Measurements from ENCODE around the gene NINL. TPM values are rescaled to one million over a fixed set of nuclear protein-coding genes. Genes with fewer than 3 reads are reported as not detected.

Gene NINL
- polyA plus RNA-seq, 1 donor (not counting 4 experiments of a cell fraction or from before 2014, with no cell fraction given), result 0.79 TPM

- FAIRE-seq (no peak), DNase-seq (ENCODE audit: low read depth, low spot score) (no peak)
- no peaks in the 10 kb centered on the region for H3K9me3 ChIP-seq (ENCODE audit: control insufficient read depth, low read depth, low read length)
- H3K9me1 ChIP-seq (ENCODE audit: control insufficient read depth, extremely low read depth, insufficient read depth, low read length), result no peaks in the 10 kb centered on the region
- TF ChIP-seq, protein P1, sequence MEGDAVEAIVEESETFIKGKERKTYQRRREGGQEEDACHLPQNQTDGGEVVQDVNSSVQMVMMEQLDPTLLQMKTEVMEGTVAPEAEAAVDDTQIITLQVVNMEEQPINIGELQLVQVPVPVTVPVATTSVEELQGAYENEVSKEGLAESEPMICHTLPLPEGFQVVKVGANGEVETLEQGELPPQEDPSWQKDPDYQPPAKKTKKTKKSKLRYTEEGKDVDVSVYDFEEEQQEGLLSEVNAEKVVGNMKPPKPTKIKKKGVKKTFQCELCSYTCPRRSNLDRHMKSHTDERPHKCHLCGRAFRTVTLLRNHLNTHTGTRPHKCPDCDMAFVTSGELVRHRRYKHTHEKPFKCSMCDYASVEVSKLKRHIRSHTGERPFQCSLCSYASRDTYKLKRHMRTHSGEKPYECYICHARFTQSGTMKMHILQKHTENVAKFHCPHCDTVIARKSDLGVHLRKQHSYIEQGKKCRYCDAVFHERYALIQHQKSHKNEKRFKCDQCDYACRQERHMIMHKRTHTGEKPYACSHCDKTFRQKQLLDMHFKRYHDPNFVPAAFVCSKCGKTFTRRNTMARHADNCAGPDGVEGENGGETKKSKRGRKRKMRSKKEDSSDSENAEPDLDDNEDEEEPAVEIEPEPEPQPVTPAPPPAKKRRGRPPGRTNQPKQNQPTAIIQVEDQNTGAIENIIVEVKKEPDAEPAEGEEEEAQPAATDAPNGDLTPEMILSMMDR (optimal IDR thresholded peaks at IDR 0.05 in 1 of 3, IDR thresholded peaks at IDR 0.05 in 1 of 3, conservative IDR thresholded peaks at IDR 0.05 in 1 of 3; ENCODE audit: extremely low read depth in 1 of 3, insufficient read depth in 2 of 3, low read length in 3 of 3), result no peak
- TF ChIP-seq EZH2 (IDR thresholded peaks at IDR 0.05; ENCODE audit: low read length), result no peak
- H4K20me1 ChIP-seq (ENCODE audit: control insufficient read depth, extremely low read depth, insufficient read depth, low read length), result no peaks in the 10 kb centered on the region
- H3K79me2 ChIP-seq (ENCODE audit: control insufficient read depth, insufficient read depth, low read length), result no peaks in the 10 kb centered on the region
- H3K4me2 ChIP-seq (ENCODE audit: control insufficient read depth, extremely low read depth, insufficient read depth, low read depth, low read length), result no peak overlapping the region
- H3K4me3 ChIP-seq (ENCODE audit: control insufficient read depth in 2 of 3, extremely low read depth in 1 of 3, insufficient read depth in 2 of 3, low read depth in 1 of 3, low read length in 3 of 3), result no peak overlapping the region
- dilution Hi-C loops (cut with MboI; ENCODE audit: extremely low pct_ligation_motif_present, low sequenced_read_pairs), result no loop called here
- H3K36me3 ChIP-seq (ENCODE audit: control insufficient read depth in 2 of 2, extremely low read depth in 1 of 2, insufficient read depth in 2 of 2, low read length in 2 of 2), result no peaks in the 10 kb centered on the region
- H3K9ac ChIP-seq (ENCODE audit: control insufficient read depth, extremely low read depth, insufficient read depth, low read length), result no peak overlapping the region
- H3K27me3 ChIP-seq (ENCODE audit: control insufficient read depth, extremely low read depth, insufficient read depth, low read length), result no peaks in the 10 kb centered on the region
- no peak overlapping the region for H2AFZ ChIP-seq (ENCODE audit: control insufficient read depth, low read length)
- no peaks in the 10 kb centered on the region for H3K4me1 ChIP-seq (ENCODE audit: control insufficient read depth, extremely low read depth, insufficient read depth, low read length)
- H3K27ac ChIP-seq (ENCODE audit: control insufficient read depth, insufficient read depth, low read length), result no peak overlapping the region
Measured at GRCh38 chr20:25576783-25577530, 8.4 kb downstream of the NINL start.

DNA sequence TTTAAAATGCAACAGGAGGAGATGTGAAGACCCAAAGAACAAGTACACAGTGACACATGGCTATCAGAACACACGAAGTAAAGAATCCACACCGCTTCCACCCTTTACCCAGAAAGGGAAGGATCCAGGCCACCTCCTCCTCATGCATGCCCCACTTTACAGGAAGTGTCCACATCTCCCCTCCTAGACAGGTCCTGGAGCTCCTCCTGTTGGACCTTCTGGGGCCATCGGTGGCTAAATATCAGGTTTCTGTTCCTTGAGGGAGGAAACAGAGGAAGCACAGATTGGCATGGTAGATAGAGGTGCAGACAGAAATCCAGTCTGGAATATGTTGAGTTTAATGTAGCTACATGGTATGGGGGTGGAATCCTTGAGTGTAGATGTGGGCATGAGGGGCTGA lies 10.9 kb downstream of the NINL start:
- Histone ChIP-seq H3K4me2 (ENCODE audit: control insufficient read depth, extremely low read depth, insufficient read depth, low read depth, low read length) (no peak overlapping the region), H3K27ac (ENCODE audit: control insufficient read depth, insufficient read depth, low read length) (no peak overlapping the region), H3K27me3 (ENCODE audit: control insufficient read depth, extremely low read depth, insufficient read depth, low read length) (no peaks in the 10 kb centered on the region), H3K4me3 (ENCODE audit: control insufficient read depth in 2 of 3, extremely low read depth in 1 of 3, insufficient read depth in 2 of 3, low read depth in 1 of 3, low read length in 3 of 3) (no peak overlapping the region), H3K36me3 (ENCODE audit: control insufficient read depth in 2 of 2, extremely low read depth in 1 of 2, insufficient read depth in 2 of 2, low read length in 2 of 2) (no peaks in the 10 kb centered on the region), H3K9me1 (ENCODE audit: control insufficient read depth, extremely low read depth, insufficient read depth, low read length) (no peaks in the 10 kb centered on the region), H3K9me3 (ENCODE audit: control insufficient read depth, low read depth, low read length) (no peaks in the 10 kb centered on the region), H3K4me1 (ENCODE audit: control insufficient read depth, extremely low read depth, insufficient read depth, low read length) (no peaks in the 10 kb centered on the region), H4K20me1 (ENCODE audit: control insufficient read depth, extremely low read depth, insufficient read depth, low read length) (no peaks in the 10 kb centered on the region), H3K79me2 (ENCODE audit: control insufficient read depth, insufficient read depth, low read length) (no peaks in the 10 kb centered on the region), H2AFZ (ENCODE audit: control insufficient read depth, low read length) (no peak overlapping the region), H3K9ac (ENCODE audit: control insufficient read depth, extremely low read depth, insufficient read depth, low read length) (no peak overlapping the region)
- DNase-seq (ENCODE audit: low read depth, low spot score) (no peak), FAIRE-seq (no peak)
- dilution Hi-C loops (cut with MboI; ENCODE audit: extremely low pct_ligation_motif_present, low sequenced_read_pairs), result no loop called here
- no peak for TF ChIP-seq EZH2 (IDR thresholded peaks at IDR 0.05; ENCODE audit: low read length)
- TF ChIP-seq, protein P1 (optimal IDR thresholded peaks at IDR 0.05 in 1 of 3, IDR thresholded peaks at IDR 0.05 in 1 of 3, conservative IDR thresholded peaks at IDR 0.05 in 1 of 3; ENCODE audit: extremely low read depth in 1 of 3, insufficient read depth in 2 of 3, low read length in 3 of 3), result peak in 2 of 3 experiments; percentile 6 to 25
